ENCODE results near the gene RNF44.

GRCh38 chr5:176507911-176508310 lies 29.3 kb downstream of the RNF44 start:
- TF ChIP-seq, protein P1, sequence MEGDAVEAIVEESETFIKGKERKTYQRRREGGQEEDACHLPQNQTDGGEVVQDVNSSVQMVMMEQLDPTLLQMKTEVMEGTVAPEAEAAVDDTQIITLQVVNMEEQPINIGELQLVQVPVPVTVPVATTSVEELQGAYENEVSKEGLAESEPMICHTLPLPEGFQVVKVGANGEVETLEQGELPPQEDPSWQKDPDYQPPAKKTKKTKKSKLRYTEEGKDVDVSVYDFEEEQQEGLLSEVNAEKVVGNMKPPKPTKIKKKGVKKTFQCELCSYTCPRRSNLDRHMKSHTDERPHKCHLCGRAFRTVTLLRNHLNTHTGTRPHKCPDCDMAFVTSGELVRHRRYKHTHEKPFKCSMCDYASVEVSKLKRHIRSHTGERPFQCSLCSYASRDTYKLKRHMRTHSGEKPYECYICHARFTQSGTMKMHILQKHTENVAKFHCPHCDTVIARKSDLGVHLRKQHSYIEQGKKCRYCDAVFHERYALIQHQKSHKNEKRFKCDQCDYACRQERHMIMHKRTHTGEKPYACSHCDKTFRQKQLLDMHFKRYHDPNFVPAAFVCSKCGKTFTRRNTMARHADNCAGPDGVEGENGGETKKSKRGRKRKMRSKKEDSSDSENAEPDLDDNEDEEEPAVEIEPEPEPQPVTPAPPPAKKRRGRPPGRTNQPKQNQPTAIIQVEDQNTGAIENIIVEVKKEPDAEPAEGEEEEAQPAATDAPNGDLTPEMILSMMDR (IDR thresholded peaks at IDR 0.05; ENCODE audit: low read length), result no peak
- TF ChIP-seq EZH2 (optimal IDR thresholded peaks at IDR 0.05; ENCODE audit: low read depth, low read length) (no peak), EZH2phosphoT487 (IDR thresholded peaks at IDR 0.05; ENCODE audit: low read length) (no peak)

Measured in MM.1S (cell line).